Stimulated activated CD4-positive, alpha-beta T cell treated with anti-CD3 and anti-CD28 coated beads, TNF-alpha, amount 100 ng/mL, for 24 hours (primary cell): ENCODE measurements around the gene COL23A1.

Experiments used
- DNase-seq, 3 experiments: peaks; one replicate each; pipeline ENCODE4 v3.0.0-alpha.2; 2020; ENCODE audit warnings: low read depth in 3 of 3

Gene COL23A1

GRCh38 chr5:178227138-178227659, 363.0 kb downstream of the COL23A1 start:
- no peak for DNase-seq

GRCh38 chr5:178225174-178225573, 365.0 kb downstream of the COL23A1 start:
- no peak for DNase-seq

- no peak for DNase-seq
Measured at GRCh38 chr5:178224403-178224802, 365.8 kb downstream of the COL23A1 start.

GRCh38 chr5:178223828-178224335, 366.3 kb downstream of the COL23A1 start:
- no peak for DNase-seq

- no peak for DNase-seq
Measured at GRCh38 chr5:178223196-178223773, 366.9 kb downstream of the COL23A1 start.

GRCh38 chr5:178222292-178222691, 367.9 kb downstream of the COL23A1 start:
- DNase-seq: no peak

GRCh38 chr5:178221853-178222252, 368.3 kb downstream of the COL23A1 start:
- no peak for DNase-seq

- no peak for DNase-seq
Measured at GRCh38 chr5:178221282-178221681, 368.9 kb downstream of the COL23A1 start.

- no peak for DNase-seq
Measured at GRCh38 chr5:178218827-178219226, 371.4 kb downstream of the COL23A1 start.

GRCh38 chr5:178218237-178218776, 371.9 kb downstream of the COL23A1 start:
- DNase-seq: no peak

GRCh38 chr5:178216779-178217178, 373.4 kb downstream of the COL23A1 start:
- no peak for DNase-seq

GRCh38 chr5:178216088-178216534, 374.1 kb downstream of the COL23A1 start:
- DNase-seq: no peak

- DNase-seq: no peak
Measured at GRCh38 chr5:178215280-178216002, 374.8 kb downstream of the COL23A1 start.

- DNase-seq: no peak
Measured at GRCh38 chr5:178214160-178214803, 375.9 kb downstream of the COL23A1 start.

GRCh38 chr5:178213748-178214151, 376.4 kb downstream of the COL23A1 start:
- DNase-seq: no peak

GRCh38 chr5:178213003-178213461, 377.2 kb downstream of the COL23A1 start:
- DNase-seq: no peak

GRCh38 chr5:178212241-178213002, 377.8 kb downstream of the COL23A1 start:
- no peak for DNase-seq

GRCh38 chr5:178211095-178212048, 378.8 kb downstream of the COL23A1 start:
- no peak for DNase-seq

GRCh38 chr5:178210686-178211085, 379.5 kb downstream of the COL23A1 start:
- no peak for DNase-seq

GRCh38 chr5:178210073-178210535, 380.1 kb downstream of the COL23A1 start:
- DNase-seq: no peak
